K562 (cell line): Measurements from ENCODE around the gene PREB. TPM values are rescaled to one million over a fixed set of nuclear protein-coding genes. Genes with fewer than 3 reads are reported as not detected.

Experiments used
- ATF3 ChIP-seq, 2 experiments: fragments of 450-650 bp in 1 of 2; sonication (generic) in 1 of 2; formaldehyde crosslinking in 1 of 2; IDR thresholded peaks in 1 of 2; conservative IDR thresholded peaks in 1 of 2; 2 replicates each; pipeline versions ENCODE4 v1.6.1 to v1.8.1; 2016 to 2023; ENCODE audit warnings: mild to moderate bottlenecking in 2 of 2, moderate library complexity in 2 of 2, inconsistent platforms in 1 of 2, missing genetic modification reagents in 1 of 2
- CHD2 ChIP-seq: IDR thresholded peaks from 2 replicates; pipeline ENCODE4 v1.6.1; 2011; ENCODE audit warnings: low read depth, low read length
- CREM ChIP-seq: IDR thresholded peaks from 2 replicates; pipeline ENCODE4 v1.6.1; 2014; ENCODE audit warnings: antibody characterized with exemption, low read depth
- CTCFL ChIP-seq: IDR thresholded peaks from 2 replicates; pipeline ENCODE4 v1.6.1; 2011; ENCODE audit warnings: borderline replicate concordance, low read depth, mild to moderate bottlenecking, moderate library complexity, low read length; ENCODE audit not compliant: insufficient read depth, poor library complexity, severe bottlenecking
- EP400 ChIP-seq: fragments of 450-650 bp; IDR thresholded peaks from 2 replicates; pipeline ENCODE4 v1.6.1; 2017; ENCODE audit warnings: antibody characterized with exemption, mild to moderate bottlenecking, moderate library complexity
- KLF16 ChIP-seq: IDR thresholded peaks from 2 replicates; pipeline ENCODE4 v1.6.1; 2016; ENCODE audit warnings: antibody characterized with exemption
- PML ChIP-seq: IDR thresholded peaks from 2 replicates; pipeline ENCODE4 v1.6.1; 2012; ENCODE audit warnings: low read length, inconsistent platforms
- SAFB ChIP-seq: fragments of 200-400 bp; formaldehyde crosslinking; IDR thresholded peaks from 2 replicates; pipeline ENCODE4 v1.6.1; 2017; ENCODE audit warnings: low read depth, low read length, borderline replicate concordance
- SIN3B ChIP-seq: fragments of 450-650 bp; IDR thresholded peaks from 2 replicates; pipeline ENCODE4 v1.6.1; 2017; ENCODE audit warnings: low read depth, mild to moderate bottlenecking, moderate library complexity
- USF2 ChIP-seq: sonication (generic); formaldehyde crosslinking; IDR thresholded peaks from 2 replicates; pipeline ENCODE4 v1.5.0; 2020; ENCODE audit warnings: missing genetic modification reagents
- ZNF197 ChIP-seq: fragments of 200-800 bp; sonication (Bioruptor generic); IDR thresholded peaks from 2 replicates; pipeline ENCODE4 v1.6.1; 2016; ENCODE audit warnings: low read depth, missing genetic modification characterization, missing compliant biosample characterization
- ZNF280A ChIP-seq: fragments of 450-650 bp; IDR thresholded peaks from 2 replicates; pipeline ENCODE4 v1.6.1; 2018; ENCODE audit warnings: mild to moderate bottlenecking, low read depth; ENCODE audit not compliant: partially characterized antibody
- ZNF609 ChIP-seq: sonication (generic); formaldehyde crosslinking; IDR thresholded peaks from 2 replicates; pipeline ENCODE4 v1.8.1; 2023; ENCODE audit warnings: missing genetic modification reagents, mild to moderate bottlenecking, borderline replicate concordance
- polyA plus RNA-seq, 8 experiments: library from polyadenylated mRNA; depleted of rRNA in 4 of 8; stranded (reverse) in 5 of 8; unstranded in 3 of 8; fragments of >200 nt; fragmentation: Nextera tagmentation in 2 of 8; fragmentation: Illumina TruSeq in 1 of 8; extraction: Ambion mirVana in 2 of 8; extraction: Trizol in 1 of 8; gene quantifications; 2 replicates each; pipeline versions ENCODE4 v1.2.1 to v1.2.3, GENCODE V29; 2011 to 2014; ENCODE audit warnings: inconsistent platforms in 1 of 8, missing spikeins in 1 of 8
- total RNA-seq, 7 experiments: library from RNA; depleted of rRNA in 6 of 7; stranded (reverse); fragments of >200 nt in 6 of 7; fragmentation: Illumina TruSeq in 2 of 7; extraction: Trizol in 2 of 7; gene quantifications; 2 replicates each; pipeline versions ENCODE4 v1.2.1 to v1.2.3, GENCODE V29; 2011 to 2021; ENCODE audit warnings: low replicate concordance in 1 of 7

The PREB gene
- total and polyA plus RNA-seq, 9 of the 15 experiments (the other 6 are each of a cell fraction or from before 2014, with no cell fraction given) = 35.1 to 84.2 (median 67.2) TPM

GRCh38 chr2:27086090-27086723, 48.2 kb downstream of the PREB start (continued):
- TF ChIP-seq ZNF280A = no peak
- TF ChIP-seq ZNF609 (CRISPR knock-in tag) = 0 out of 2 replicates have a peak, but pooled peaks have one; percentile 22
- TF ChIP-seq EP400 = peak; percentile 61
- peak; percentile 43; the same call in 1 of the 2 replicates for TF ChIP-seq KLF16
- TF ChIP-seq USF2 (CRISPR knock-in tag) = peak; percentile 85
- peak; percentile 92 for TF ChIP-seq SAFB
- TF ChIP-seq PML = peak; percentile 45
- TF ChIP-seq SIN3B = peak; percentile 27; the same call in 1 of the 2 replicates
- peak; percentile 93 for TF ChIP-seq CREM
- no peak for TF ChIP-seq ATF3 (IDR thresholded peaks at IDR 0.05)
- no peak for TF ChIP-seq ATF3 (CRISPR knock-in tag; conservative IDR thresholded peaks at IDR 0.05)
- TF ChIP-seq CHD2 = peak; percentile 24; the same call in 1 of the 2 replicates
- peak; percentile 62; the same call in 1 of the 2 replicates for TF ChIP-seq ZNF197
- TF ChIP-seq CTCFL = peak; percentile 96
